Activated T-cell treated with anti-CD3 and anti-CD28 coated beads, Interleukin-2, amount 50 U/mL, for 24 hours (primary cell): ENCODE measurements around the gene PHF14.
A peak's percentile ranks its signal among the peaks of the same experiment; 100 is the strongest.

Source experiments
- DNase-seq: peaks from one replicate; pipeline ENCODE4 v3.0.0-alpha.2; 2020
- H3K27ac Mint-ChIP-seq: 2 replicates; pipeline ENCODE4 v1.8.0; 2020; ENCODE audit warnings: mild to moderate bottlenecking, mixed read lengths
- H3K27me3 Mint-ChIP-seq: 2 replicates; pipeline ENCODE4 v1.8.0; 2020; ENCODE audit warnings: mixed read lengths
- H3K36me3 Mint-ChIP-seq: 2 replicates; pipeline ENCODE4 v1.8.0; 2020; ENCODE audit warnings: low read depth, mixed read lengths
- H3K4me1 Mint-ChIP-seq: 2 replicates; pipeline ENCODE4 v1.8.0; 2020; ENCODE audit warnings: low read depth, mixed read lengths
- H3K4me3 Mint-ChIP-seq: 2 replicates; pipeline ENCODE4 v1.8.0; 2020; ENCODE audit warnings: mild to moderate bottlenecking, moderate library complexity, mixed read lengths
- H3K9me3 Mint-ChIP-seq: 2 replicates; pipeline ENCODE4 v1.8.0; 2020; ENCODE audit warnings: mixed read lengths

PHF14 gene

GRCh38 chr7:11166051-11166450 is 192.4 kb downstream of the PHF14 start:
- no peak overlapping the region for H3K27ac Mint-ChIP-seq
- peaks cover 9% of the 10 kb centered on the region for H3K4me1 Mint-ChIP-seq
- H3K9me3 Mint-ChIP-seq = no peaks in the 10 kb centered on the region
- H3K36me3 Mint-ChIP-seq = peaks cover 16% of the 10 kb centered on the region
- no peaks in the 10 kb centered on the region for H3K27me3 Mint-ChIP-seq
- DNase-seq = no peak
- no peak overlapping the region for H3K4me3 Mint-ChIP-seq

GRCh38 chr7:11168650-11169170 is 195.0 kb downstream of the PHF14 start:
- Mint-ChIP-seq H3K36me3 (peaks cover 17% of the 10 kb centered on the region), H3K4me1 (peaks cover 15% of the 10 kb centered on the region), H3K9me3 (no peaks in the 10 kb centered on the region), H3K27me3 (no peaks in the 10 kb centered on the region), H3K4me3 (no peak overlapping the region), H3K27ac (no peak overlapping the region)
- DNase-seq = no peak

GRCh38 chr7:11170175-11170574 is 196.5 kb downstream of the PHF14 start:
- no peaks in the 10 kb centered on the region for H3K9me3 Mint-ChIP-seq
- no peaks in the 10 kb centered on the region for H3K27me3 Mint-ChIP-seq
- DNase-seq = no peak
- no peak overlapping the region for H3K4me3 Mint-ChIP-seq
- H3K36me3 Mint-ChIP-seq = peaks cover 12% of the 10 kb centered on the region
- H3K27ac Mint-ChIP-seq = no peak overlapping the region
- H3K4me1 Mint-ChIP-seq = peaks cover 15% of the 10 kb centered on the region

- Mint-ChIP-seq H3K27ac (peak overlapping the region; percentile 52), H3K27me3 (no peaks in the 10 kb centered on the region), H3K4me3 (no peak overlapping the region), H3K9me3 (no peaks in the 10 kb centered on the region), H3K36me3 (peaks cover 8% of the 10 kb centered on the region), H3K4me1 (peaks cover 15% of the 10 kb centered on the region)
- no peak for DNase-seq
Observed at GRCh38 chr7:11170863-11171568, 197.3 kb downstream of the PHF14 start.

GRCh38 chr7:11171569-11172192 is 198.0 kb downstream of the PHF14 start:
- H3K4me1 Mint-ChIP-seq = peaks cover 15% of the 10 kb centered on the region

GRCh38 chr7:11172835-11173234 is 199.2 kb downstream of the PHF14 start:
- peaks cover 15% of the 10 kb centered on the region for H3K4me1 Mint-ChIP-seq
- H3K36me3 Mint-ChIP-seq = peaks cover 8% of the 10 kb centered on the region
- no peak overlapping the region for H3K27ac Mint-ChIP-seq
- H3K27me3 Mint-ChIP-seq = no peaks in the 10 kb centered on the region
- no peak overlapping the region for H3K4me3 Mint-ChIP-seq
- H3K9me3 Mint-ChIP-seq = no peaks in the 10 kb centered on the region
- DNase-seq = no peak

More at GRCh38 chr7:11171569-11172192, 198.0 kb downstream of the PHF14 start:
- no peaks in the 10 kb centered on the region for H3K27me3 Mint-ChIP-seq
- no peak overlapping the region for H3K4me3 Mint-ChIP-seq
- H3K27ac Mint-ChIP-seq = no peak overlapping the region
- no peak for DNase-seq
- H3K36me3 Mint-ChIP-seq = peaks cover 8% of the 10 kb centered on the region
- H3K9me3 Mint-ChIP-seq = no peaks in the 10 kb centered on the region

GRCh38 chr7:11175371-11175770 is 201.7 kb downstream of the PHF14 start:
- H3K4me1 Mint-ChIP-seq = peaks cover 11% of the 10 kb centered on the region
- no peaks in the 10 kb centered on the region for H3K9me3 Mint-ChIP-seq
- peaks cover 2% of the 10 kb centered on the region for H3K36me3 Mint-ChIP-seq
- no peak overlapping the region for H3K27ac Mint-ChIP-seq
- DNase-seq = no peak
- no peaks in the 10 kb centered on the region for H3K27me3 Mint-ChIP-seq
- H3K4me3 Mint-ChIP-seq = no peak overlapping the region

- DNase-seq = no peak
- Mint-ChIP-seq H3K4me1 (peaks cover 7% of the 10 kb centered on the region), H3K4me3 (no peak overlapping the region), H3K36me3 (peaks cover 2% of the 10 kb centered on the region), H3K9me3 (no peaks in the 10 kb centered on the region), H3K27me3 (no peaks in the 10 kb centered on the region), H3K27ac (no peak overlapping the region)
Observed at GRCh38 chr7:11175887-11176286, 202.2 kb downstream of the PHF14 start.

- Mint-ChIP-seq H3K4me1 (no peaks in the 10 kb centered on the region), H3K36me3 (no peaks in the 10 kb centered on the region)
Observed at GRCh38 chr7:11176985-11177555, 203.4 kb downstream of the PHF14 start.

GRCh38 chr7:11177793-11178192 is 204.1 kb downstream of the PHF14 start:
- no peaks in the 10 kb centered on the region for H3K36me3 Mint-ChIP-seq
- no peaks in the 10 kb centered on the region for H3K9me3 Mint-ChIP-seq
- no peaks in the 10 kb centered on the region for H3K4me1 Mint-ChIP-seq
- no peak overlapping the region for H3K4me3 Mint-ChIP-seq
- DNase-seq = no peak
- no peaks in the 10 kb centered on the region for H3K27me3 Mint-ChIP-seq
- H3K27ac Mint-ChIP-seq = no peak overlapping the region

More at GRCh38 chr7:11176985-11177555, 203.4 kb downstream of the PHF14 start:
- no peak for DNase-seq
- Mint-ChIP-seq H3K9me3 (no peaks in the 10 kb centered on the region), H3K27ac (no peak overlapping the region), H3K4me3 (no peak overlapping the region), H3K27me3 (no peaks in the 10 kb centered on the region)

GRCh38 chr7:11181590-11181989 is 207.9 kb downstream of the PHF14 start:
- Mint-ChIP-seq H3K4me3 (no peak overlapping the region), H3K4me1 (no peaks in the 10 kb centered on the region), H3K27ac (no peak overlapping the region), H3K9me3 (peaks cover 2% of the 10 kb centered on the region), H3K27me3 (no peaks in the 10 kb centered on the region), H3K36me3 (no peaks in the 10 kb centered on the region)
- DNase-seq = no peak

- Mint-ChIP-seq H3K27me3 (no peaks in the 10 kb centered on the region), H3K9me3 (peaks cover 2% of the 10 kb centered on the region), H3K4me3 (no peak overlapping the region), H3K4me1 (no peaks in the 10 kb centered on the region), H3K36me3 (no peaks in the 10 kb centered on the region), H3K27ac (no peak overlapping the region)
- DNase-seq = no peak
Observed at GRCh38 chr7:11182736-11183135, 209.1 kb downstream of the PHF14 start.

GRCh38 chr7:11185179-11185815 is 211.6 kb downstream of the PHF14 start:
- no peaks in the 10 kb centered on the region for H3K27me3 Mint-ChIP-seq
- H3K9me3 Mint-ChIP-seq = peaks cover 2% of the 10 kb centered on the region

GRCh38 chr7:11188529-11189310 is 215.0 kb downstream of the PHF14 start:
- peaks cover 2% of the 10 kb centered on the region for H3K9me3 Mint-ChIP-seq
- no peaks in the 10 kb centered on the region for H3K36me3 Mint-ChIP-seq
- H3K27me3 Mint-ChIP-seq = peaks cover 13% of the 10 kb centered on the region
- peaks cover 13% of the 10 kb centered on the region for H3K4me1 Mint-ChIP-seq
- no peak for DNase-seq
- no peak overlapping the region for H3K4me3 Mint-ChIP-seq
- H3K27ac Mint-ChIP-seq = no peak overlapping the region

More at GRCh38 chr7:11185179-11185815, 211.6 kb downstream of the PHF14 start:
- Mint-ChIP-seq H3K4me1 (no peaks in the 10 kb centered on the region), H3K27ac (no peak overlapping the region), H3K4me3 (no peak overlapping the region), H3K36me3 (no peaks in the 10 kb centered on the region)
- no peak for DNase-seq
